GM11168 (cell line): ENCODE data around the gene SURF2.
"Not testable (repeated sequence)": the region's sequence is repeated elsewhere in the genome, so short reads cannot be mapped to it uniquely, and the experiment has no call there.

Experiments
- in situ Hi-C: fragments of 300-500 bp; cut with MboI; formaldehyde crosslinking; loops from one replicate; pipeline ENCODE4 v1.12.0; 2022; ENCODE audit warnings: low sequenced_read_pairs; ENCODE audit not compliant: unreplicated experiment

Gene SURF2

GRCh38 chr9:133375116-133375723 lies 18.9 kb downstream of the SURF2 start:
- in situ Hi-C loops, result no loop called here

GRCh38 chr9:133375724-133376654 lies 19.6 kb downstream of the SURF2 start, which contains the start of the genes STKLD1 and SURF4:
Gene STKLD1 (plus strand): TSS chr9:133376366. CDS start chr9:133376474, 108 bp downstream.
Gene SURF4 (minus strand): TSS chr9:133376060. CDS start chr9:133375969, 91 bp downstream.
- in situ Hi-C loops, result no loop called here

- in situ Hi-C loops, result not testable (repeated sequence)
Measured at GRCh38 chr9:133377280-133377679, 20.9 kb downstream of the SURF2 start.

GRCh38 chr9:133377721-133378216 lies 21.4 kb downstream of the SURF2 start:
- in situ Hi-C loops, result no loop called here

- in situ Hi-C loops, result no loop called here
Measured at GRCh38 chr9:133378408-133378962, 22.1 kb downstream of the SURF2 start.

GRCh38 chr9:133379153-133380086 lies 23.1 kb downstream of the SURF2 start:
- in situ Hi-C loops, result no loop called here

- in situ Hi-C loops, result no loop called here
Measured at GRCh38 chr9:133380734-133381133, 24.4 kb downstream of the SURF2 start.

GRCh38 chr9:133382507-133383141 lies 26.3 kb downstream of the SURF2 start:
- in situ Hi-C loops, result no loop called here

- in situ Hi-C loops, result no loop called here
Measured at GRCh38 chr9:133383438-133383837, 27.1 kb downstream of the SURF2 start.

- in situ Hi-C loops, result no loop called here
Measured at GRCh38 chr9:133384736-133385321, 28.5 kb downstream of the SURF2 start.

- in situ Hi-C loops, result no loop called here
Measured at GRCh38 chr9:133385452-133385851, 29.1 kb downstream of the SURF2 start.

- in situ Hi-C loops, result no loop called here
Measured at GRCh38 chr9:133386338-133386737, 30.0 kb downstream of the SURF2 start.

- in situ Hi-C loops, result no loop called here
Measured at GRCh38 chr9:133387680-133388079, 31.3 kb downstream of the SURF2 start.

GRCh38 chr9:133389025-133389557 lies 32.7 kb downstream of the SURF2 start:
- in situ Hi-C loops, result no loop called here

GRCh38 chr9:133389562-133389961 lies 33.2 kb downstream of the SURF2 start:
- in situ Hi-C loops, result no loop called here

- in situ Hi-C loops, result no loop called here
Measured at GRCh38 chr9:133390713-133391112, 34.4 kb downstream of the SURF2 start.

GRCh38 chr9:133391449-133391848 lies 35.1 kb downstream of the SURF2 start:
- in situ Hi-C loops, result not testable (repeated sequence)

- in situ Hi-C loops, result not testable (repeated sequence)
Measured at GRCh38 chr9:133392308-133392707, 36.0 kb downstream of the SURF2 start.

GRCh38 chr9:133393399-133393798 lies 37.0 kb downstream of the SURF2 start:
- in situ Hi-C loops, result no loop called here
